GM10266 (cell line): ENCODE data around the gene CDC26.

Source experiments
- DNase-seq: peaks from one replicate; pipeline ENCODE4 v3.0.0; 2012; ENCODE audit errors: extremely low spot score
- CTCF ChIP-seq: IDR thresholded peaks from 2 replicates; pipeline ENCODE4 v1.5.1; 2012; ENCODE audit warnings: mild to moderate bottlenecking, low read depth; ENCODE audit not compliant: control insufficient read depth, insufficient read depth; ENCODE audit errors: missing control alignments

Gene CDC26

DNA sequence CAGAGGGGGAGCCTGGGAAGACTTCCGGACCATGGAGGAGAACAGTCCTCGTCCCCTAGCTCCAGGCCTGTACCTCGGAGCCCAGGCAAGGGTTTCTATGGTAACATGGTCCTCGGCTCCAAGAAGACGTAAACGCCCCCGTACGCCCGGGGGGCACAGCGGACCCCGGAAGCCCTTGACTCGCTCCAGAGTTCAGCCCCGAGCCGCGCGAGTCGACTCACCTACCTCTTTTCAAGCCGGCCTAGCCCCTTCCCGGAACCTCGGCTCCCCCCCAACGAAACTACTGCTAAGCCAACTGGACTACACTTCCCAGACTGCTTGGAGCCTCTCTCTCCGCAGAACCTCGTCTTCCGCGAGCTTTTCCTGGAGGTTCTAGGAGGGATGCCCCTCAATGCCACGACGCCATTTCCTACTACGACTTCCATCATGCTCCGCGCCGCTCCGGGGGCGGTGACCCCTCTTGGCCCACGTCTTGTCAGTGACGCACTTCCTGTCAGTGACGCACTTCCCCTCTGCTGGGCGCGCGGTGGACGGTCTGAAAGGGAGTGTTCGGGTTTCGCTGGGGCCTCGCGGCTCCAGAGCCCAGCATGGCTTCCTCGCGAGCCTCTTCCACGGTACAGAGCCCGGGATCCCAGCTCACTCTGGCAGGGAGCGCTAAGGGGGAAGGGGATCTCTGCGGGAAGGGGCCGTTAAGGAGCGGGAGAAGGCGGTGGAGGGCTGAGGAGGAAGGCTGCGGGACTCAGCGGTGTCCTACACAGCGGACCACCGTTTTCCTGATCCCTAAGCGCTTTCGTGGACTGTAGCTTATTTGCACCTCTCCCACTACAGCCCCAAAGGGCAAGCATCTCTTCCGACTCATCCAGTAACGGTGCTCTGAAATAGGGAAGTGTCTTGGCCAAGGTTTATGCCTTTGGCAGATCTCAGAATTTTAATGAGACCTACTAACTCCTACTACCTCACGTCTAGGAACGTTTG lies at the start of gene CDC26, which contains the start of gene PRPF4:
TSS of gene CDC26 (minus strand) at position 416 of the 975 bp plus-strand sequence. CDS start 3,065 bp downstream, outside the sequence.
TSS of gene PRPF4 (plus strand) at position 502 of the 975 bp plus-strand sequence. CDS start at position 588, 86 bp downstream.
- no peak for TF ChIP-seq CTCF

DNA sequence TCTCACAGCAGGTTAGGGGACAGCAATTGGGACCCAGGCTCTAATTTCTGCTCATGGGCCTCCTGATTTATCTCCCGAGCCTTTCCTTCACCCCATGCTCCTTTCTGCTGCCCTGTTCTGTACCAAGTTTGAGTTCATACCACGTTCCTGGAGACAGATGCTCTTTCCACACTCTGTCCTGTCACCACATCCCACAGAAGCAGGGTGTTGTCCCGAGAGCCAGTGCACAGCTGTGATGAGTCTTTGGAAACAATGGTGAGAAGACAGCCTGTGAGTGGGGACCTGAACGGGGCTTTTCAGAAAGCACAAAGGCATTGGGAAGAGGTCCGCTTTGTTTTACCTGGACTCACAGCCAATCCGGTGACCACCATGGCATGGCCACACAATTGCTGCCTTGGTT lies 47.3 kb upstream of the CDC26 start:
- DNase-seq, result no peak
- TF ChIP-seq CTCF, result no peak

More for the DNA sequence above, at the start of gene CDC26, which contains the start of gene PRPF4:
- DNase-seq, result peak; percentile 91

- no peak for TF ChIP-seq CTCF
Observed at GRCh38 chr9:113320051-113320450, 44.7 kb upstream of the CDC26 start.

GRCh38 chr9:113319054-113319453 lies 43.7 kb upstream of the CDC26 start:
- TF ChIP-seq CTCF, result no peak
- DNase-seq, result no peak

More at GRCh38 chr9:113320051-113320450, 44.7 kb upstream of the CDC26 start:
- no peak for DNase-seq

GRCh38 chr9:113317777-113318176 lies 42.4 kb upstream of the CDC26 start:
- DNase-seq, result no peak
- no peak for TF ChIP-seq CTCF

DNA sequence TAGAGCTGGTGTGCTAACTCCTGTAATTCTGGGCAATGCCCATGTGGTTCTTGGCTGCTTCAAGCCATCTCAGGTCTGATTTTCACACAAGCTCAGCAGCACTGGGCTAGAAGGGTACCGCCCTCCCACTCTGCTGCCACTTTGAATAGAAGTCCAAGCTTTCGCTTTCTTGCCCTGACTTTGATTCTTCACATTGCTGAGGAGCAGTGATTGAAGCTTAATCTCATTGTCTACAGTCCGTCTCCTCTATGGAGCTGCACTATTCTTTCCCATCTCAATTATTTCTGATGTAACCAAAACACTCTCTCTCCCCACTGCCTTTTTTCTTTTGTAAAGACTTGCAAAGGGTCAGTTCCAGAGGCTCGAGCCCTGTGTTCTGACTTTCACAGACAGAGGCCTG lies 40.7 kb upstream of the CDC26 start:
- TF ChIP-seq CTCF, result no peak
- DNase-seq, result no peak

GRCh38 chr9:113315231-113315630 lies 39.9 kb upstream of the CDC26 start:
- DNase-seq, result no peak

More at GRCh38 chr9:113315231-113315630, 39.9 kb upstream of the CDC26 start:
- TF ChIP-seq CTCF, result no peak
